Measurements from ENCODE around the gene LRRC3.

LRRC3 gene

GRCh38 chr21:44424608-44425306 lies 30.6 kb upstream of the LRRC3 start:
- DNase-seq (ENCODE audit: low read depth): no peak

- no peak for DNase-seq (ENCODE audit: low read depth)
These were observed 29.9 kb upstream of the LRRC3 start for GRCh38 chr21:44425307-44425894.

GRCh38 chr21:44425895-44426662 lies 29.2 kb upstream of the LRRC3 start:
- DNase-seq (ENCODE audit: low read depth): no peak

- no peak for DNase-seq (ENCODE audit: low read depth)
These were observed 28.6 kb upstream of the LRRC3 start for GRCh38 chr21:44426663-44427191.

GRCh38 chr21:44427241-44428120 lies 27.8 kb upstream of the LRRC3 start:
- no peak for DNase-seq (ENCODE audit: low read depth)

GRCh38 chr21:44428281-44428960 lies 26.9 kb upstream of the LRRC3 start:
- peak; percentile 19 for DNase-seq (ENCODE audit: low read depth)

GRCh38 chr21:44429894-44430293 lies 25.4 kb upstream of the LRRC3 start:
- DNase-seq (ENCODE audit: low read depth): no peak

- DNase-seq (ENCODE audit: low read depth): no peak
These were observed 24.0 kb upstream of the LRRC3 start for GRCh38 chr21:44431300-44431699.

- no peak for DNase-seq (ENCODE audit: low read depth)
These were observed 22.2 kb upstream of the LRRC3 start for GRCh38 chr21:44432841-44433790.

GRCh38 chr21:44433791-44434567 lies 21.3 kb upstream of the LRRC3 start:
- DNase-seq (ENCODE audit: low read depth): no peak

- DNase-seq (ENCODE audit: low read depth): no peak
These were observed 20.8 kb upstream of the LRRC3 start for GRCh38 chr21:44434568-44434925.

GRCh38 chr21:44434936-44435635 lies 20.2 kb upstream of the LRRC3 start:
- no peak for DNase-seq (ENCODE audit: low read depth)

GRCh38 chr21:44436111-44436611 lies 19.1 kb upstream of the LRRC3 start:
- DNase-seq (ENCODE audit: low read depth): no peak

- DNase-seq (ENCODE audit: low read depth): no peak
These were observed 18.4 kb upstream of the LRRC3 start for GRCh38 chr21:44436958-44437357.

- no peak for DNase-seq (ENCODE audit: low read depth)
These were observed 18.0 kb upstream of the LRRC3 start for GRCh38 chr21:44437371-44437695.

- DNase-seq (ENCODE audit: low read depth): no peak
These were observed 17.4 kb upstream of the LRRC3 start for GRCh38 chr21:44437696-44438431.

- no peak for DNase-seq (ENCODE audit: low read depth)
These were observed 16.6 kb upstream of the LRRC3 start for GRCh38 chr21:44438531-44439210.

GRCh38 chr21:44439211-44439600 lies 16.1 kb upstream of the LRRC3 start:
- DNase-seq (ENCODE audit: low read depth): no peak

Data from HS-5 (cell line).